ENCODE results near the gene ANK3. TPM values are rescaled to one million over a fixed set of nuclear protein-coding genes. Genes with fewer than 3 reads are reported as not detected.
A peak's percentile ranks its signal among the peaks of the same experiment; 100 is the strongest.

The ANK3 gene
- total RNA-seq, 1 donor, result 248 TPM

DNA sequence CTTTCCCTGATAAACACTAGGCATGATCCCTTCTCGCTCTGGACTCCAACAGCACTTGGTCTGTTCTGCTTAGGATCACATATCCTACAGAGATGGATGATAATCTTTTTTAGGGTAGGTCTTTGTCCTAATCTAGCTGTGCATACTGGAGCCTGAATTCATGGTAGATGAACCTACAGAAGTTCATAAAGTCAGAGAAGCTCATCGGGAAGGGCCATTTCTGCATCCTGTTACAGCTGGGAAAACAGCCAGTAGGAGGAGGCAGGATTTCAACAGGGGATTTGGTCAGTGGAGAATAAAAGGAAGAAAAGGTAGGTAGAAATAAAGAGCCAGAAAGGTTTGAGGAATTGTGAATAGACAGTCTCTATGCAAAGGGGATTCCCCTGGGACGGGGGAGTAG is 101.4 kb downstream of the ANK3 start:
- TF ChIP-seq, protein P1, sequence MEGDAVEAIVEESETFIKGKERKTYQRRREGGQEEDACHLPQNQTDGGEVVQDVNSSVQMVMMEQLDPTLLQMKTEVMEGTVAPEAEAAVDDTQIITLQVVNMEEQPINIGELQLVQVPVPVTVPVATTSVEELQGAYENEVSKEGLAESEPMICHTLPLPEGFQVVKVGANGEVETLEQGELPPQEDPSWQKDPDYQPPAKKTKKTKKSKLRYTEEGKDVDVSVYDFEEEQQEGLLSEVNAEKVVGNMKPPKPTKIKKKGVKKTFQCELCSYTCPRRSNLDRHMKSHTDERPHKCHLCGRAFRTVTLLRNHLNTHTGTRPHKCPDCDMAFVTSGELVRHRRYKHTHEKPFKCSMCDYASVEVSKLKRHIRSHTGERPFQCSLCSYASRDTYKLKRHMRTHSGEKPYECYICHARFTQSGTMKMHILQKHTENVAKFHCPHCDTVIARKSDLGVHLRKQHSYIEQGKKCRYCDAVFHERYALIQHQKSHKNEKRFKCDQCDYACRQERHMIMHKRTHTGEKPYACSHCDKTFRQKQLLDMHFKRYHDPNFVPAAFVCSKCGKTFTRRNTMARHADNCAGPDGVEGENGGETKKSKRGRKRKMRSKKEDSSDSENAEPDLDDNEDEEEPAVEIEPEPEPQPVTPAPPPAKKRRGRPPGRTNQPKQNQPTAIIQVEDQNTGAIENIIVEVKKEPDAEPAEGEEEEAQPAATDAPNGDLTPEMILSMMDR (IDR thresholded peaks at IDR 0.05; ENCODE audit: insufficient read depth, low read length), result no peak
- no peak for DNase-seq (ENCODE audit: low read depth)
- no peak overlapping the region for H3K4me3 ChIP-seq (ENCODE audit: low read depth, low read length)

DNA sequence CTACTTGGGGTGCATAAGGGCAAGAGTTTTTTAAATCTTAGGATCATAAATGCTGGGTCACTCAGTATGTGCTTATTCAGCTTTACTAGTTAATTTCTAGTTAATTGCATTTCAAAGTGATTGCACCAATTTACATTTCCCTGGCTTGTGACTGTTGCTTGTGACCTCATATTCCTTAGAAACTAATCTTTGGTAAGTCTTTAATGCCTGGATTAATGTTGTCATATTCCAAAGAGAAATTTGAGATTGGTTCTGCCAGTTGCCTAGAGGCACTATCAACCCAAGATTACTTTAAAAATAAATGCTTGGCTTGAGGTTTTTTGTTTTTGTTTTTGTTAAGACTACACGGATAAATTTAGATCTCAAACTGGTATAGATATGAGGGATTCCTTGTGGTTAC is 103.1 kb downstream of the ANK3 start:
- DNase-seq (ENCODE audit: low read depth), result peak; percentile 46
- TF ChIP-seq, protein P1 (IDR thresholded peaks at IDR 0.05; ENCODE audit: insufficient read depth, low read length), result no peak
- no peak overlapping the region for H3K4me3 ChIP-seq (ENCODE audit: low read depth, low read length)

DNA sequence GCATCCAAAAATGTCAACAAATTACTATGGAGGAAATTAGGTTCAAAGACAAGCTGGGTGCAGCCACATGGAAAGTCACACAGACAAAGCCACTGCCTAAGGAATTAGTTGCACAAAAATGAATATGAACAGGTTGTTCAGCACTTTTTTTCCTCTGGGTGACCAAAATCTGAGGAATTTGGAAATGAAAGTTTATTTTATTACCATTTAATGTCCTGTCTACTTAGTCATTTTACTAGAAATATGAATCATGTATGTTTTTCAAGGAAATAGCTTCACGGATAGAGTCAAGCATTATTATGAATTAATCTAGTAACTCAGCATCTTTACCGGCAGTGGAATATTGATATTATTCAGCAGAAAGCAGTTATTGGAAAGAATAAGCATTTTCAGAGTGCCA is 106.3 kb downstream of the ANK3 start:
- no peak overlapping the region for H3K4me3 ChIP-seq (ENCODE audit: low read depth, low read length)
- TF ChIP-seq, protein P1 (IDR thresholded peaks at IDR 0.05; ENCODE audit: insufficient read depth, low read length), result no peak
- DNase-seq (ENCODE audit: low read depth), result no peak

DNA sequence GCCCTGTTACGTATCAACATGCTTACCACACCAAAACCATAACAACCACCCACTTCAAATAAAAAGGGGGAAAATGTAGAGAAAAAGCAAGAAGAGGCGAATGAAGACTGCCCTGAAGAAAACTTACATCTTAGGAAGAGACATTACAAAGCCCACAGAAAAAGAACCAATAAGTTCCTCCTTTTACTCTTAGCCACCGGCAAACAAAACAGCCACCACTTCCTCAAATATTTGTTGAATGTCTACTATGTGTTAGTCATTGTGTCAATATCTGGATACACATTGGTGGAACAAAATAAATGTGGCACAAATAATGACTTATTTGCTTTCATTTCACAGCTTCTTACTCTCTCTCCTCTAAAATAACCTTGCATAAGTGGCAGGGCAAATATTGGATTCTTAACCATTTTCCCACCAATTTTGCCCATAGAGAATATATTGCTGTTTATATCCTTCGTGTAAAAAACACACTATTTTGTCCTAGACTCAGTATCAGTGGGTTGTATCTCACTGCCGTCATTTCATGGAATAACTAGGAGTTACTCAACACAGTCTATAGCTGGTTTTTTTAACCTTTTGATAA is 106.8 kb downstream of the ANK3 start:
- H3K4me3 ChIP-seq (ENCODE audit: low read depth, low read length), result no peak overlapping the region
- DNase-seq (ENCODE audit: low read depth), result peak; percentile 53
- TF ChIP-seq, protein P1 (IDR thresholded peaks at IDR 0.05; ENCODE audit: insufficient read depth, low read length), result no peak

DNA sequence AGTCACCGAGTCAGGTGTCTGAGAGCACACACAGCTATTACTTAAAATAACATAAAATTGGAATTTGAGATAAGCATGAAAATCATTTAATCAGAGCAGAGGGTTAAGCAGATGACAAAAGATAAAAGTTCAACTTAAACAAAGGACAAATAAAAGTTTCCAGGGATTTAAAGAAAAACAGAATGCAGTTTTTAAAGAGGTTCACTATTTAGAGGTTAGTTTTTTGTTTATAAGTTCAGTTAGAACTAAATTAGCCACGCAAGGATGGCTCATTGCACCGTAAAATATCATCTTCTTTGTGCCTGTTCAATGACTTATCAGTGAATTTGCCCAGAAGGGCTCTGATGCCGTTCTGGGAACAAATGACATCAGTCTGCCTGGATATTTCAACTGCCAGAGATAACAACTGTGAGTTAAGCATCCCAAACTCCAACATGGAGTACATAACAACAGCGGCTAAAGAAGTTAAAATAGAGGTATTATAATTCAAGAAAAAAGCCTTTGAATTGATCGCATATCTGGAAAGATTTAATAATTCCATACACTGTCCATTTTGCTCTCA is 107.8 kb downstream of the ANK3 start:
- TF ChIP-seq, protein P1 (IDR thresholded peaks at IDR 0.05; ENCODE audit: insufficient read depth, low read length), result no peak
- no peak for DNase-seq (ENCODE audit: low read depth)
- no peak overlapping the region for H3K4me3 ChIP-seq (ENCODE audit: low read depth, low read length)

DNA sequence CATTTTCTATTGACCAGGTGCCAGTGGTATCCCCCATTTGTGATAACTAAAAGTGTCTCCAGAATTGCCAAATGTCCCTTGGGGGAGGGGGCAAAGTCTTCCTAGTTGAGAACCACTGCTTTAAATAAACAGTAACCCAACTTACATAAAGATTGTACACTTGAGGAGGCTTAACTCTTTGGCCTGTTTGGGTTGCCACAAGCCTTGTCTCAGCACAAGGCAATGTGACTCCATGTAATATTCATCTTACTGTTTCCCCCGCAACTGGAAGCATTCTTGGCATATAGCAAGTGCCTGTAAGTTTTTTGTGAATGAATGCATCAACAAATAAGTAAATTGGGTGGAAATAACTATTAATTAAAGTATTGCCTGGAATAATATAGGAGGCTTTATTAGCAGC is 108.3 kb downstream of the ANK3 start:
- TF ChIP-seq, protein P1 (IDR thresholded peaks at IDR 0.05; ENCODE audit: insufficient read depth, low read length), result no peak
- DNase-seq (ENCODE audit: low read depth), result no peak
- no peak overlapping the region for H3K4me3 ChIP-seq (ENCODE audit: low read depth, low read length)

DNA sequence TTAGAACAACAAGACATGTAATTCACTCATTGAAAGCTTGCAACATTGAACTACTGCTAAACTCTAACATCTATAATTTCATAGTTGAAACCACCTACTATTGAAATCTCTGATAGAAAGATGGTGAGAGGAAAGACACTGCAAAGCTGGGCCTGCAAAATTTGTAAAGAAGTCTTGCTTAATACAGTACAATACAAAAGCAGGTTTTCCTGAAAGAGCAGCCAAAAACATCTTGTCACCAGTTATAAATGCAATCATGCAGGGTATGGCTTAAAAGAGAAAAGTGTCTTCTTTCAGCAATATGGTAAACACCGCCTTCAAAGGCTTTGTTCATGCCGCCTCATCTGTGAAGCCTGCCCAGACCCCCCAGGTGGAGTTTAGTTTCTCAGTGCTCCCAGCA is 109.2 kb downstream of the ANK3 start:
- no peak overlapping the region for H3K4me3 ChIP-seq (ENCODE audit: low read depth, low read length)
- peak; percentile 33 for DNase-seq (ENCODE audit: low read depth)
- TF ChIP-seq, protein P1 (IDR thresholded peaks at IDR 0.05; ENCODE audit: insufficient read depth, low read length), result no peak
